IgD-negative memory B cell (primary cell): ENCODE data around the gene MAD1L1. TPM values are rescaled to one million over a fixed set of nuclear protein-coding genes. Genes with fewer than 3 reads are reported as not detected.
"Not testable (repeated sequence)": the region's sequence is repeated elsewhere in the genome, so short reads cannot be mapped to it uniquely, and the experiment has no call there.

Source experiments
- H3K27ac Mint-ChIP-seq, 3 donors: one replicate each; pipeline ENCODE4 v1.8.0; 2020 to 2022; ENCODE audit warnings: mild to moderate bottlenecking in 3 of 3, mixed read lengths in 3 of 3, moderate library complexity in 1 of 3
- H3K27me3 Mint-ChIP-seq: one replicate; pipeline ENCODE4 v1.8.0; 2021; ENCODE audit warnings: mixed read lengths
- H3K36me3 Mint-ChIP-seq: one replicate; pipeline ENCODE4 v1.8.0; 2020; ENCODE audit warnings: mild to moderate bottlenecking, mixed read lengths
- H3K4me1 Mint-ChIP-seq, 3 donors: one replicate each; pipeline ENCODE4 v1.8.0; 2020 to 2022; ENCODE audit warnings: mixed read lengths in 3 of 3, mild to moderate bottlenecking in 1 of 3
- H3K4me3 Mint-ChIP-seq, 4 donors: one replicate each; pipeline ENCODE4 v1.8.0; 2020 to 2022; ENCODE audit warnings: mild to moderate bottlenecking in 4 of 4, mixed read lengths in 4 of 4, moderate library complexity in 3 of 4
- H3K9me3 Mint-ChIP-seq, 3 donors: one replicate each; pipeline ENCODE4 v1.8.0; 2020 to 2021; ENCODE audit warnings: mixed read lengths in 3 of 3, mild to moderate bottlenecking in 1 of 3
- polyA plus RNA-seq: library from polyadenylated mRNA; unstranded; fragments of 300-500 nt; fragmentation: Illumina TruSeq; gene quantifications from one replicate; pipeline ENCODE4 v1.2.3, GENCODE V29; 2021

Gene MAD1L1
- polyA plus RNA-seq, 1 donor from 2014 or later = 133 TPM

GRCh38 chr7:2037808-2038522 is 194.8 kb downstream of the MAD1L1 start:
- Mint-ChIP-seq H3K27ac (peak overlapping the region; percentile 74 to 93 (median 75)), H3K36me3 (peaks cover 7% of the 10 kb centered on the region), H3K27me3 (no peaks in the 10 kb centered on the region), H3K9me3 (no peaks in the 10 kb centered on the region), H3K4me3 (peak overlapping the region; percentile 79 to 95 (median 92)), H3K4me1 (peaks cover 25 to 37% (median 32%) of the 10 kb centered on the region in 3 donors)

GRCh38 chr7:2037301-2037807 is 195.4 kb downstream of the MAD1L1 start:
- peaks cover 25 to 37% (median 32%) of the 10 kb centered on the region in 3 donors for H3K4me1 Mint-ChIP-seq
- H3K9me3 Mint-ChIP-seq = no peaks in the 10 kb centered on the region
- H3K27ac Mint-ChIP-seq = peak overlapping the region; percentile 74 to 93 (median 75)
- H3K27me3 Mint-ChIP-seq = no peaks in the 10 kb centered on the region
- H3K36me3 Mint-ChIP-seq = peaks cover 7% of the 10 kb centered on the region
- peak overlapping the region; percentile 79 to 95 (median 92) for H3K4me3 Mint-ChIP-seq

- Mint-ChIP-seq H3K27me3 (no peaks in the 10 kb centered on the region), H3K9me3 (no peaks in the 10 kb centered on the region), H3K4me3 (peak overlapping the region in 2 of 4 donors; percentile 12 to 49)
Observed at GRCh38 chr7:2036786-2037185, 196.0 kb downstream of the MAD1L1 start.

GRCh38 chr7:2036201-2036600 is 196.5 kb downstream of the MAD1L1 start:
- not testable (repeated sequence) for H3K27me3 Mint-ChIP-seq, H3K36me3 Mint-ChIP-seq, H3K27ac Mint-ChIP-seq, H3K9me3 Mint-ChIP-seq
- H3K4me3 Mint-ChIP-seq = peak overlapping the region in 1 of 4 donors; percentile 49
- H3K4me1 Mint-ChIP-seq = peaks cover 25 to 38% (median 34%) of the 10 kb centered on the region in 3 donors

More at GRCh38 chr7:2036786-2037185, 196.0 kb downstream of the MAD1L1 start:
- no peak overlapping the region for H3K27ac Mint-ChIP-seq
- H3K36me3 Mint-ChIP-seq = peaks cover 4% of the 10 kb centered on the region
- H3K4me1 Mint-ChIP-seq = peaks cover 25 to 37% (median 32%) of the 10 kb centered on the region in 3 donors

GRCh38 chr7:2034291-2035201 is 198.2 kb downstream of the MAD1L1 start:
- Mint-ChIP-seq H3K4me1 (peaks cover 26 to 33% (median 30%) of the 10 kb centered on the region in 3 donors), H3K36me3 (peaks cover 6% of the 10 kb centered on the region), H3K27ac (no peak overlapping the region), H3K4me3 (peak overlapping the region in 1 of 4 donors; percentile 23), H3K27me3 (no peaks in the 10 kb centered on the region), H3K9me3 (peaks cover 0 to under 1% (median 0%) of the 10 kb centered on the region in 3 donors)

- Mint-ChIP-seq H3K4me1 (peaks cover 19 to 26% (median 23%) of the 10 kb centered on the region in 3 donors), H3K27me3 (no peaks in the 10 kb centered on the region), H3K36me3 (peaks cover 9% of the 10 kb centered on the region), H3K27ac (peak overlapping the region in 1 of 3 donors; percentile 8), H3K9me3 (peaks cover 0 to 9% (median 2%) of the 10 kb centered on the region in 3 donors), H3K4me3 (no peak overlapping the region)
Observed at GRCh38 chr7:2033586-2034135, 199.1 kb downstream of the MAD1L1 start.

- H3K27ac Mint-ChIP-seq = peak overlapping the region in 1 of 3 donors; percentile 8
- no peak overlapping the region for H3K4me3 Mint-ChIP-seq
- H3K27me3 Mint-ChIP-seq = no peaks in the 10 kb centered on the region
- peaks cover 9% of the 10 kb centered on the region for H3K36me3 Mint-ChIP-seq
- H3K9me3 Mint-ChIP-seq = peaks cover 2 to 13% (median 3%) of the 10 kb centered on the region in 3 donors
- H3K4me1 Mint-ChIP-seq = peaks cover 15 to 24% (median 19%) of the 10 kb centered on the region in 3 donors
Observed at GRCh38 chr7:2032876-2033407, 199.8 kb downstream of the MAD1L1 start.

GRCh38 chr7:2032030-2032875 is 200.5 kb downstream of the MAD1L1 start:
- no peaks in the 10 kb centered on the region for H3K27me3 Mint-ChIP-seq
- H3K4me3 Mint-ChIP-seq = peak overlapping the region in 1 of 4 donors; percentile 34
- H3K36me3 Mint-ChIP-seq = peaks cover 9% of the 10 kb centered on the region
- no peak overlapping the region for H3K27ac Mint-ChIP-seq
- peaks cover 2 to 13% (median 3%) of the 10 kb centered on the region in 3 donors for H3K9me3 Mint-ChIP-seq
- H3K4me1 Mint-ChIP-seq = peaks cover 9 to 17% (median 12%) of the 10 kb centered on the region in 3 donors

- H3K27ac Mint-ChIP-seq = no peak overlapping the region
- peaks cover 2 to 14% (median 4%) of the 10 kb centered on the region in 3 donors for H3K9me3 Mint-ChIP-seq
- peak overlapping the region in 1 of 4 donors; percentile 67 for H3K4me3 Mint-ChIP-seq
- H3K27me3 Mint-ChIP-seq = no peaks in the 10 kb centered on the region
- H3K36me3 Mint-ChIP-seq = peaks cover 11% of the 10 kb centered on the region
- H3K4me1 Mint-ChIP-seq = peaks cover 8 to 15% (median 9%) of the 10 kb centered on the region in 3 donors
Observed at GRCh38 chr7:2031451-2031845, 201.3 kb downstream of the MAD1L1 start.

- peaks cover 8 to 15% (median 9%) of the 10 kb centered on the region in 3 donors for H3K4me1 Mint-ChIP-seq
- no peaks in the 10 kb centered on the region for H3K27me3 Mint-ChIP-seq
- peak overlapping the region in 2 of 4 donors; percentile 12 to 67 for H3K4me3 Mint-ChIP-seq
- H3K27ac Mint-ChIP-seq = no peak overlapping the region
- H3K36me3 Mint-ChIP-seq = peaks cover 14% of the 10 kb centered on the region
- H3K9me3 Mint-ChIP-seq = peaks cover 3 to 19% (median 9%) of the 10 kb centered on the region in 3 donors
Observed at GRCh38 chr7:2030475-2031450, 202.0 kb downstream of the MAD1L1 start.

GRCh38 chr7:2029936-2030335 is 202.8 kb downstream of the MAD1L1 start:
- peaks cover 3 to 26% (median 10%) of the 10 kb centered on the region in 3 donors for H3K9me3 Mint-ChIP-seq
- H3K36me3 Mint-ChIP-seq = peaks cover 14% of the 10 kb centered on the region
- no peak overlapping the region for H3K4me3 Mint-ChIP-seq
- H3K27ac Mint-ChIP-seq = no peak overlapping the region
- H3K27me3 Mint-ChIP-seq = no peaks in the 10 kb centered on the region
- H3K4me1 Mint-ChIP-seq = peaks cover 8 to 15% (median 9%) of the 10 kb centered on the region in 3 donors

- no peak overlapping the region for H3K4me3 Mint-ChIP-seq
- H3K27me3 Mint-ChIP-seq = no peaks in the 10 kb centered on the region
- H3K4me1 Mint-ChIP-seq = peaks cover 8 to 11% (median 9%) of the 10 kb centered on the region in 3 donors
- peaks cover 14% of the 10 kb centered on the region for H3K36me3 Mint-ChIP-seq
- no peak overlapping the region for H3K27ac Mint-ChIP-seq
- H3K9me3 Mint-ChIP-seq = peaks cover 3 to 27% (median 10%) of the 10 kb centered on the region in 3 donors
Observed at GRCh38 chr7:2029211-2029905, 203.4 kb downstream of the MAD1L1 start.
